Right atrium auricular region (tissue), 2 donors: ENCODE data around the gene FAM78A. TPM values are rescaled to one million over a fixed set of nuclear protein-coding genes. Genes with fewer than 3 reads are reported as not detected.

ENCODE experiments used
- DNase-seq: peaks from one replicate; pipeline ENCODE4 v3.0.0-alpha.2; 2019; ENCODE audit warnings: low spot score
- H3K27ac ChIP-seq, 2 donors: fragments of 200-600 bp; sonication (generic); 1 replicate in 1 of 2; 2 replicates in 1 of 2; pipeline ENCODE4 v1.5.1; 2016 to 2019
- H3K27me3 ChIP-seq, 2 donors: fragments of 200-600 bp; sonication (generic); one replicate each; pipeline versions ENCODE4 v1.5.1 to v1.6.0; 2017 to 2019
- H3K36me3 ChIP-seq: fragments of 200-600 bp; sonication (generic); one replicate; pipeline ENCODE4 v1.5.1; 2016
- H3K4me1 ChIP-seq, 2 donors: fragments of 200-600 bp; sonication (generic); one replicate each; pipeline versions ENCODE4 v1.5.1 to v1.6.0; 2017 to 2019
- H3K4me3 ChIP-seq, 2 donors: fragments of 200-600 bp; sonication (generic); 1 replicate in 1 of 2; 2 replicates in 1 of 2; pipeline ENCODE4 v1.5.1; 2017 to 2019; ENCODE audit warnings: mild to moderate bottlenecking in 1 of 2, moderate library complexity in 1 of 2
- H3K9me3 ChIP-seq, 2 donors: fragments of 200-600 bp; sonication (generic); one replicate each; pipeline ENCODE4 v1.5.1; 2019
- total RNA-seq, 2 donors: library from RNA; depleted of rRNA; stranded (reverse); fragments of >200 nt; gene quantifications; one replicate each; pipeline ENCODE4 v1.1.0, GENCODE V29; 2016
- TF ChIP-seq, protein P1 (sequence below), 2 donors: fragments of 200-600 bp; sonication (generic); IDR thresholded peaks; one replicate each; pipeline ENCODE4 v1.5.1; 2019; ENCODE audit warnings: antibody characterized with exemption in 2 of 2

FAM78A gene
- total RNA-seq, 2 donors from 2014 or later = 31.8 to 55.3 TPM

GRCh38 chr9:131237931-131238401, 38.3 kb downstream of the FAM78A start:
- peaks cover 0 to 49% of the 10 kb centered on the region in 2 donors for H3K4me1 ChIP-seq
- H3K27ac ChIP-seq = peak overlapping the region; percentile 79 to 96
- TF ChIP-seq, protein P1, sequence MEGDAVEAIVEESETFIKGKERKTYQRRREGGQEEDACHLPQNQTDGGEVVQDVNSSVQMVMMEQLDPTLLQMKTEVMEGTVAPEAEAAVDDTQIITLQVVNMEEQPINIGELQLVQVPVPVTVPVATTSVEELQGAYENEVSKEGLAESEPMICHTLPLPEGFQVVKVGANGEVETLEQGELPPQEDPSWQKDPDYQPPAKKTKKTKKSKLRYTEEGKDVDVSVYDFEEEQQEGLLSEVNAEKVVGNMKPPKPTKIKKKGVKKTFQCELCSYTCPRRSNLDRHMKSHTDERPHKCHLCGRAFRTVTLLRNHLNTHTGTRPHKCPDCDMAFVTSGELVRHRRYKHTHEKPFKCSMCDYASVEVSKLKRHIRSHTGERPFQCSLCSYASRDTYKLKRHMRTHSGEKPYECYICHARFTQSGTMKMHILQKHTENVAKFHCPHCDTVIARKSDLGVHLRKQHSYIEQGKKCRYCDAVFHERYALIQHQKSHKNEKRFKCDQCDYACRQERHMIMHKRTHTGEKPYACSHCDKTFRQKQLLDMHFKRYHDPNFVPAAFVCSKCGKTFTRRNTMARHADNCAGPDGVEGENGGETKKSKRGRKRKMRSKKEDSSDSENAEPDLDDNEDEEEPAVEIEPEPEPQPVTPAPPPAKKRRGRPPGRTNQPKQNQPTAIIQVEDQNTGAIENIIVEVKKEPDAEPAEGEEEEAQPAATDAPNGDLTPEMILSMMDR (IDR thresholded peaks at IDR 0.05) = no peak
- no peaks in the 10 kb centered on the region for H3K27me3 ChIP-seq
- H3K36me3 ChIP-seq = peaks cover 8% of the 10 kb centered on the region
- DNase-seq = no peak
- no peaks in the 10 kb centered on the region for H3K9me3 ChIP-seq
- H3K4me3 ChIP-seq = peak overlapping the region in 1 of 2 donors; percentile 18

DNA sequence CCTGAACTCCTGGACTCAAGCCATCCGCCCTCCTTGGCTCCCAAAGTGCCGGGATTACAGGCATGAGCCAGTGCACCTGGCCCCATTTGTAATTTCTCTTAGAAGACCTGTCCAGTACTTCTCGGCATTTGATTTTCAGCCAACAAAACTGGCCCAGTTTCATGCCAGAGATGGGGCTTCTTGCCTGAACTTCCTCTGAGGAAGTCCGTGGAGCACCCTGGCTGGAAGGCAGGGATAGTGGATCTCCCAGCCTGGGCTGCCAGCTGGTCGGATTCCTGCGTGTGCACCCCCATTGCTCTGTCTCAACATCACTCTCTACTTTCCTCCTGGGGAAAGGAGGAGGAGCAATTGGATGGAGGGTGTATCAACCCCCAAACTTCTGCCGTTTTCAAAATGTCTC, 39.0 kb downstream of the FAM78A start:
- Histone ChIP-seq H3K9me3 (no peaks in the 10 kb centered on the region), H3K4me3 (no peak overlapping the region), H3K4me1 (peaks cover 0 to 49% of the 10 kb centered on the region in 2 donors), H3K36me3 (peaks cover 8% of the 10 kb centered on the region), H3K27me3 (no peaks in the 10 kb centered on the region), H3K27ac (peak overlapping the region; percentile 79 to 96)
- TF ChIP-seq, protein P1 (IDR thresholded peaks at IDR 0.05) = no peak
- no peak for DNase-seq

- TF ChIP-seq, protein P1 (IDR thresholded peaks at IDR 0.05) = no peak
- Histone ChIP-seq H3K9me3 (no peaks in the 10 kb centered on the region), H3K36me3 (peaks cover 12% of the 10 kb centered on the region), H3K27ac (peak overlapping the region; percentile 79 to 96), H3K4me3 (no peak overlapping the region), H3K4me1 (peaks cover 0 to 49% of the 10 kb centered on the region in 2 donors), H3K27me3 (no peaks in the 10 kb centered on the region)
- DNase-seq = no peak
Observed at GRCh38 chr9:131236761-131237160, 39.5 kb downstream of the FAM78A start.

GRCh38 chr9:131236161-131236560, 40.1 kb downstream of the FAM78A start:
- H3K4me1 ChIP-seq = peaks cover 0 to 49% of the 10 kb centered on the region in 2 donors
- no peak overlapping the region for H3K4me3 ChIP-seq
- TF ChIP-seq, protein P1 (IDR thresholded peaks at IDR 0.05) = no peak
- no peak for DNase-seq
- H3K9me3 ChIP-seq = no peaks in the 10 kb centered on the region
- peaks cover 15% of the 10 kb centered on the region for H3K36me3 ChIP-seq
- peak overlapping the region; percentile 79 to 96 for H3K27ac ChIP-seq
- no peaks in the 10 kb centered on the region for H3K27me3 ChIP-seq

- TF ChIP-seq, protein P1 (IDR thresholded peaks at IDR 0.05) = no peak
- H3K9me3 ChIP-seq = no peaks in the 10 kb centered on the region
- H3K27ac ChIP-seq = peak overlapping the region; percentile 79 to 96
- DNase-seq = no peak
- peaks cover 0 to 49% of the 10 kb centered on the region in 2 donors for H3K4me1 ChIP-seq
- no peak overlapping the region for H3K4me3 ChIP-seq
- H3K27me3 ChIP-seq = no peaks in the 10 kb centered on the region
- H3K36me3 ChIP-seq = peaks cover 22% of the 10 kb centered on the region
Observed at GRCh38 chr9:131235480-131235851, 40.8 kb downstream of the FAM78A start.
